ENCODE results near the gene PBX3.

PBX3 gene

GRCh38 chr9:125878164-125878631 lies 131.0 kb downstream of the PBX3 start:
- DNase-seq: no peak

- no peak for DNase-seq
These were observed 133.9 kb downstream of the PBX3 start for GRCh38 chr9:125881042-125881441.

DNA sequence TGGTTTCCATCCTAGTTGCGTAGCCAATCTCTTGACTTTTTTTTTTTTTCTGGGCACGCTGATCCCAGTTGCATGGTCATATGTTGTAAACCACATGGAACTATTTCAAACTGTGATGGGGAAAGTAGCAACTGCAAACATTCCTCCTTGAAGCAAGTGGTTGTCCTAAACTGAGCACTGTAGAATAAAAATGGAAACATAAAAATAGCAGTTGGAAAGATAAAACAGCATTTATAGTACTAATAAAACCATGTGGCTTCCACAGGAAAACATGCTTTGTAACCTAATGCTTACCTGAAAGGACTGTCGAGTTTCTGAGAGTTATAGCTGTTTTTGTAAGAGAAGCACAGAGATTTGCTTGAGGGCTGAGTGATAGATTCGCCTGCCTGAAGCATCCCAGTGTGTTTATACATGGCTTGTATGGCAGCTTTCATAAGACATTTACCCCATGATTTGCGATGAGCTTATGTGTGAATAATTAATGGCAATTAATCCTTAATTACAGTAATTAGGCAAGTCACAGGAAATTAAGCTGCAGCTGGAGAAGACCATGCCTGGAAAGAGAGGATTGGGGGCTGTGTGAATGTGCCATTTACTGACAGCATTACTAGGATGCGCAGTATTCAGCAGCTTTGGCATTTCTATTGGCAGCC lies 136.5 kb downstream of the PBX3 start:
- no peak for DNase-seq

- no peak for DNase-seq
These were observed 137.0 kb downstream of the PBX3 start for GRCh38 chr9:125884218-125884595.

GRCh38 chr9:125885405-125886034 lies 138.3 kb downstream of the PBX3 start:
- DNase-seq: no peak

DNA sequence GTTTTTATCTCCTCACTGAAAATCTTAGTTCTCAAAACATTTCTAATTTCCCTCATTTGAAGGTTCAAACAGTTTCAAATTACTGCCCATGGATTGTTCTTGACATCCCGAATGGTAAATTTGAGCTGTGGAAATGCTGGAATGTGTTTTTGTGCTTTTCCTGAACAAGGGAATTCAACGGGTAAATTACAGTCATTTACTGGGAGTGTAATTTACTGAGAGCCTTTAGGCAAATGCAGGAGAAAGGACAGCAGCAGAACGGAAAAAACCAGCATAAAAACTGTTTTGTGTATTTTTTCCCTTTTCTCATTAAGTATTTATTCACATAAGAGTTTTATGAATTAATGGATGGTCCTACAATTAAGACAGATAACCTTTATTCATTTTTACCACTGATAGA lies 139.2 kb downstream of the PBX3 start:
- DNase-seq: no peak

- DNase-seq: no peak
These were observed 140.0 kb downstream of the PBX3 start for GRCh38 chr9:125887172-125887571.

DNA sequence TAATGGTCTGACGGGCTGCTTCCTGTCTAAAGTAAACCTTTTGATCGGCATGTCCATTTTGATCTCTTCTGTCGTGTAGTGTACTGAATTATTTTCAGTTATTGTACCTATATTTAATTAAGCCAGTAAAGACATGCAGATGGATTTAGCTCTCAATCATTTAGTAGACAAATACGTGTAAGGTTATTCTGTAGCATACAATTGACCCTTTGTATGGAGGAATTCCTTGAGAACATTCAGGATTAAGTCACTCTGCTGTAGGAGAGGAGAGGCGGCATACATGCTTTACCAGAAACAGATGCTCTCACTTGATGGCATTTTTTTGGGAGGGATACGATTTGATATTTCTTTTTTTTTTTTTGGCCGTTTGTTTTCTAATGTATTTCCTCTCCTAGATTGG lies 141.0 kb downstream of the PBX3 start:
- DNase-seq: no peak

DNA sequence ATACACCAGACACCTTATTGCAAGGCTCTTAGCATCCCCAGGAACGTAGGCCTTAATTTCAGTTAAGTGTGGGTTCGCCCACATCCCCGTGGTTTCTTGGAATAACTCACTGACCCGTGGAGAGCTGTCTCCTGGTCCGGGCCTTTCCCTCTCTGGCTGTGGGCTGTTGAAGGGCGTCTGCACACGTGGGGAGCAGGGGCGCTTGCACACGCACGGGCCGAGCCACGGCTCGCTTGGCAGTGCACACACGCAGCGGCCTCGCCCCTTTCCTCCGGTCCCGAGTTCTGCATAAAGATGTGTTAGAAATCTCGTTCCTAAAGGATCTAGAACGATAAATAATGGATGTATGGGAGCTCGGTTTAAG lies 141.9 kb downstream of the PBX3 start:
- DNase-seq: no peak

DNA sequence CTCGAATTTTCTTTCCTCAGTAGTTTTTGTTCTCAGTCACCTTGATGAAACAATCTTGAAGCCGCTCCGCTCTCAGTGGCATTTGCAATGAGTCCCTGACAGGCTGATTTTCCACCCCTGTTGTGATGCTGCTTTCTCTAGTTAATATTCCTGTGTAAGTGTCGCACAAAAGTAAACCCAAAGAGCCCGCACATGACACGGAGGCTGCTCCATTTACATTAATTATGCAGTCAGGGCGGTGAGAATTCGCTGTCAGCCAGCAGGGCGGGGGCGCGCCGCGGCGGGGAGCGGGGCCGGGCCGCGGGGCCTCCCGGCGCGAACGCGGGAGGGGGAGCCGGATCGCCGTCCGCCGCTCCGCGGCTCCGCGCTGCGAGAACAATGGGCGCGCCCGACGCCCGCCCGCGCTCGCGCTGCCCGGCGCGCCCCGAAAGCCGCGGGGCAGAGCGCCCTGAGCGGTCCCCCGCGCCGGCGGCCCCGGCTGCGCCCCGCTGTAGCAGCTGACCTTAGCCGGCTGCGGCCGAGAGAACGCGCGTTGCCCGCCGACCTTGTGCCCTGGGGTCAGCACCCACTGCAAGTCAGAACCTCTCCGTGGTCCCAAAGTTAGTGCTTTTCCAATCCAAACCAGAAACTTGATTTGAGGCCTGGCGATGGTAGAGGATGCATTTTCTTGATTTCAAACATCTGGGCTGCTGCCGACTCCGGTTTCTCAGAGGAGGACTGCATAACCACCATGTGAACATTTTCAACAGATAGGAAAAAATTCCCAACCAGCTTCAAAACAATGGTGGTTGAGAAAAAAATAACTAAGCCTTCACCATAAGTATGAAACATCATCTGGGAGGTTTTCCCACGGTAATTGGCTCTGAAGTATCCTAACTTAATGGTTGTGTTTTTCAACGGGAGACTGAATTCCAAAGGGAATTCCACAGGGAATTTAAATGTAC lies 142.6 kb downstream of the PBX3 start:
- DNase-seq: peak; percentile 33

- no peak for DNase-seq
These were observed 143.7 kb downstream of the PBX3 start for GRCh38 chr9:125890826-125891225.

DNA sequence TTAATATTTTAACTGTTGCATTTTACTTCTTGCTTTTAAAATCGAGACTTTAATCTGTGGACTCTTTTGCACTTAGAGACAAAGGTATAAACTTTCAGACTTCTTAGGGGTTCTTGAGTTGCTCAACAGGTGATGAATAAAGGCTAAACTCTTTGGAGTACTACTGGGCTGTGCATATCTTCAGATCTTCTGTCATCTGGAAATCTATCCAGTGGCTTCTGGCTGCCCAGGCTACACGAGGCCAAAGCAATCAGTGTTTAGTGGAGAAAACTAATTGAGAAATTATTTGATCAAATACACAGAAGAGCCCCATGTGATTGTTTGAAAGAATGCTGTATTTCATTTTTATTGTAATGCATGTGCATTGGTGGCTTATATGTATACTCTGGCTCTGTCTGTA lies 146.1 kb downstream of the PBX3 start:
- DNase-seq: no peak

DNA sequence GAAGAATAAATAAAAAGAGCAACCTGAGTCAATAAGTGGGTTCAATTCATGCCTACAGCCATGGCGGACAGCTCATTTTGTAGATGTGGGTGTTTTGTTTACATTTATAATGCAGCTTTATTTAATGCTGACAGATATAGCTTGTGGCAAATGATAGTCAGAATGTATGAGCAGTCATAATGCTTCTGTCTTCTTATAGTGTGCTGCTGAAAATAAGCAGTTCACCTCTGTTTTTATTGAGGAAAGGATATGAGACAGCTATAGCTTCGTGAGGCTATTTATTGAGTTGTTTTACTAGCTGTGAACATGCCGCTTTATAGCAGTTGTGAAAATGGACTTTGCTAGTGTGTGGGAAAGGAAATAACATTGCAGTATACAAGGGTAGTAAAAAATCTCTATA lies 147.4 kb downstream of the PBX3 start:
- DNase-seq: no peak

- no peak for DNase-seq
These were observed 149.2 kb downstream of the PBX3 start for GRCh38 chr9:125896404-125896803.

- DNase-seq: no peak
These were observed 149.8 kb downstream of the PBX3 start for GRCh38 chr9:125896964-125897363.

DNA sequence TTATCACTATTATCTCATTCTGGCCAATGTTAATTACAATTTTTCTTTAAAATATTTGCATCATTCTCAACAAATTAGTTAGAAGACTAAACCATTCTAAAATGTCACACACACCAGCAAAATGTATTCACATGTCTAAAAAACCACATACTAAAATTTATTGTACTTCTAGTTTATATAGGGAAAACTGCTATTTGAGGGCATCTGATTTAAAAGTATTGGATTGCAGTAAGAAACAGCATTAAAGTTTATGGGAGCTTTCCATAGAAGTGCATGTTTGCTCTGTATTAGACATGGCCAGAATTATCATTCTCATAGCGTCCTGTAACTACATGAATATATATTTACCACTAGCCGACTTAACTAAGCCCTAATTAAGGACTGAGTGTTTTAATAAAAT lies 150.3 kb downstream of the PBX3 start:
- DNase-seq: no peak

- DNase-seq: no peak
These were observed 155.0 kb downstream of the PBX3 start for GRCh38 chr9:125902214-125902613.

- DNase-seq: no peak
These were observed 155.8 kb downstream of the PBX3 start for GRCh38 chr9:125902831-125903512.

- DNase-seq: no peak
These were observed 157.1 kb downstream of the PBX3 start for GRCh38 chr9:125904155-125904851.

DNA sequence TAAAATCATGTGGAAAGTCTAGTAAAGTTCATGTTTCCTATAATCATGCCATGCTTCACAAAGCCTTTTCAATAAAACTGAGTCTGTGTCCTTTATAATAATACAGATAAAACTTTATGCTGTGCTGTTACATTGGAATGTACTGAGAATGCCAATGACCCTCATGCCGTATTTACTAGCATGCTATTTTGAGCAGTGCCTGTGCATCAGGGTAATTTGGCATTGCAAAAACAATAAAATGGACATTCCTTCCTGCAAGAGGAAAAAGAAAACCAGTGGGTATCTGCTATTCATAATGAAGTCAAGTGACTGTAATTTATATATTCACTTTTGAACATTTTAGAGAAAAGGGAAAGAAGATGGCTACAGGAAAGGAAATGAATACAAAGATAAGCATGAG lies 159.0 kb downstream of the PBX3 start:
- no peak for DNase-seq

DNA sequence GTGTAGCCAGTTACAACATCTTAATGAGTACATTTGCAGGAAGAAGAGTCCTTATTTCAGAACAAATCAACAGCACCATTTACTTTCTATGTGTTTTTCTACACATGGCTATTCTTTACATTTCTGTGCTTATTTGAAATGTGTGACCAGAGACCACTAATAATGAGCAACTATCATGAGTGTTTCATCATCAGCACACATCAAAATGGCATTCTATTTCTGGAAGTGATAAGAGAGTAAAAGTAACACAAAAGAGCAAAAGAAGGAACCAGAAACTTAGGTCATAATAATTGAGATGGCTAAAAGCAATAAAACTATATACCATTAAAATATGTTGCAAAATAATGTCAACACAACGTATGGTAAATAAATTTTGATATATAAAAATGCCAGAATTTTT lies 159.7 kb downstream of the PBX3 start:
- DNase-seq: no peak

GRCh38 chr9:125908136-125908535 lies 161.0 kb downstream of the PBX3 start:
- DNase-seq: no peak

GRCh38 chr9:125908966-125909365 lies 161.8 kb downstream of the PBX3 start:
- no peak for DNase-seq

Measured in CD4-positive, alpha-beta T cell treated with Interleukin-21 for 1 hour (primary cell).